ENCODE measurements around the gene PHF13.
"Not testable (repeated sequence)": the region's sequence is repeated elsewhere in the genome, so short reads cannot be mapped to it uniquely, and the experiment has no call there.

PHF13 gene

GRCh38 chr1:6660415-6661049, 47.0 kb downstream of the PHF13 start:
- no peak for DNase-seq (ENCODE audit: low read depth in 2 of 2)

GRCh38 chr1:6662468-6662867, 48.9 kb downstream of the PHF13 start:
- DNase-seq (ENCODE audit: low read depth in 2 of 2): not testable (repeated sequence)

- no peak for DNase-seq (ENCODE audit: low read depth in 2 of 2)
Measured at GRCh38 chr1:6666696-6667095, 53.2 kb downstream of the PHF13 start.

- DNase-seq (ENCODE audit: low read depth in 2 of 2): no peak
Measured at GRCh38 chr1:6667139-6667538, 53.6 kb downstream of the PHF13 start.

GRCh38 chr1:6668503-6668902, 55.0 kb downstream of the PHF13 start:
- no peak for DNase-seq (ENCODE audit: low read depth in 2 of 2)

GRCh38 chr1:6672558-6672957, 59.0 kb downstream of the PHF13 start:
- DNase-seq (ENCODE audit: low read depth in 2 of 2): no peak
